HG03135 (cell line): ENCODE results near the gene AKR1E2.
"Not testable (repeated sequence)": the region's sequence is repeated elsewhere in the genome, so short reads cannot be mapped to it uniquely, and the experiment has no call there.

Source experiments
- ATAC-seq: cut with Tn5 transposase; IDR thresholded peaks from one replicate; pipeline ENCODE4 v1.9.1; 2021; ENCODE audit warnings: mild to moderate bottlenecking, moderate library complexity; ENCODE audit not compliant: unreplicated experiment

Gene AKR1E2

GRCh38 chr10:4813023-4813422, 13.0 kb upstream of the AKR1E2 start:
- ATAC-seq, result no peak

DNA sequence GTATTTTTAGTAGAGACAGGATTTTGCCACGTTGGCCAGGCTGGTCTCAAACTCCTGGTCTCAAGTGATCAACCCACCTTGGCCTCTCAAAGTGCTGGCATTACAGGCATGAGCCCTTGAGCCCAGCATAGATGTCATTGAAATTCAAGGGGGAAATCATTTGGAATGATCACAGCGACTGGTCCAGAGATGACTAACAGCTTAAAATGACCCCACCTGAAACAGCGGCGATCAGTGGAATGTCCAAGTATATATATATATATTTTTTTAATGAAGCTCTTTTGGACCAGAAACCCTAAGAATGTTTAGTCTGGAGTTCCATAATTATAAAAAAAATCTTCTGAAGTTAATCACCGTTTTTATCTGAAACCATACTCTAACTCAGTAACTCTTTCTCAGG, 12.5 kb upstream of the AKR1E2 start:
- ATAC-seq, result no peak

GRCh38 chr10:4815646-4816180, 10.3 kb upstream of the AKR1E2 start:
- not testable (repeated sequence) for ATAC-seq

DNA sequence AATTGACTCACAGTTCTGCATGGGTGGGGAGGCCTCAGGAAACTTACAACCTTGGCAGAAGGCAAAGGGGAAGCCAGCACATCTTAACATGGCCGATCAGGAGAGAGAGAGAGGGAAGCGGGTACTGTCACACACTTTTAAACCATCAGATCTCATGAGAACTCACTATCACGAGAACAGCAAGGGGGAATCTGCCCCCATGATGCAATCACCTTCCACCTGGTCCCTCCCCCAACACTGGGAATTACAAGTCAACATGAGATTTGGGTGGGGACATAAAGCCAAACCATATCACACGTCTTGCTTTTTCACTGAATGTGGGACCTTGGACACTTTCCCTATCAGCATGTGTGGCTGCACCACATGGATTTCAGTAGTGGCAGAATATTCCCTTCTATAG, 9.0 kb upstream of the AKR1E2 start:
- ATAC-seq, result no peak

- no peak for ATAC-seq
These were observed 6.9 kb upstream of the AKR1E2 start for GRCh38 chr10:4819067-4819466.

DNA sequence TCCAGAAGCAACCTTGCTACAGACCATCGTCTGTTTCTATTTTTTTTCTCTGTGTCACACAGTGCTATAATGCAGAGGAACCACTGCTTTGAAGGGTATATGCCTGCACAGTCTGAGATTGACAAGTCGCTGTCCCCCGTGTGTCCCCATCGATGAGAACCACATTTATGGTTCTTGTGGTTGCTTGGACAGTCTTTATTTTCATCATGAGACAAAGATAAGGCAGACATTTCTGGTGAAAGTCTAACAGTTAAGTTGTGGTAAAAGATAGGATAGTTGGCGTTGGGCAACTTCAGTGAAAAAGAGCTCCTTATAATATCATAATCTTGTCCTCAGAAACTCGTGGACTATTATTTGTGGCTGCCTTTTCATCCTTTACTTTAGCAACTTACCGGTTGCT, 6.3 kb upstream of the AKR1E2 start:
- no peak for ATAC-seq

- no peak for ATAC-seq
These were observed 5.1 kb upstream of the AKR1E2 start for GRCh38 chr10:4820804-4821401.

DNA sequence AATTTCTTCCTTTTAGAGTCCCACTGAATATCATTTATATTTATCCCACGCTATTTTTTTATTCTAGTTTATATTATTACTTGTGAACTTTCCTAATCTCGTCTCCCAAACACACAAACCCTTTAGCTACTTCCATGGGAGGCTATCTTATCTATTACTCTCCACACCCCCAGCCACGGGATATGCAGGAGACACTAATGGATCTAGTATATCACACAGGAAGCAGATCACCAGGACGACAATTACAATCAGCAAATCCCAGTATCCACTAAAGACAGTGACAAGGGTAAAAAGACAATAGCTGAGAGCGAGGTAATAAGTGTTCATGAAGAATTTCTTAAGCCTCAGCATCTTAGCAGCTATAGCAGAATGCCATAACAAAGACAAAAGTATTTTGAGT, 3.8 kb upstream of the AKR1E2 start:
- no peak for ATAC-seq

DNA sequence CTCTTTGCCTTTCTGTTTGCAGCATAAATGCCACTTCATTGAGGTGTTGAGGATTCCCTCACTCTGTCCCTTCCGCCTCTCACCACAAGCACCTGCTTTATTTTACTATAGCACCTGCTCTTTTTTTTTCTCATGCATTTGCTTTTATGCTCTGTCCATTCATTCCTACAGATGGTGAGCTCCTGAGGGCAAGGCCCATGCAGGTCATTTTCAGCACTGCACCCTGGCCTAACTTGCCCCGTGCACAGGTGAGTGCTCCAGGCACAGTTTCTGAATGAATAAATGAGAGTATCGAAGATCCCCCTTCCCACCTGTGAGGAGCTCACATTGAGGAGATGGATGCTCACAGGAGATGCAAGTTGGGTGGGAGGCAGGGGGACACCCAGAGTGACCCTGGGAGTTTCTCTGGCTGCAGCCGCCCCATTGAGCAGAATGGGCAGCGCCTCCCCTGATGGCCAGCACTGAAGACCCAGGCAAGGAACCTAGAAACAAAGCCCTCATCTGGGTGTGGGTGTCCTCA, 1.2 kb upstream of the AKR1E2 start:
- no peak for ATAC-seq

DNA sequence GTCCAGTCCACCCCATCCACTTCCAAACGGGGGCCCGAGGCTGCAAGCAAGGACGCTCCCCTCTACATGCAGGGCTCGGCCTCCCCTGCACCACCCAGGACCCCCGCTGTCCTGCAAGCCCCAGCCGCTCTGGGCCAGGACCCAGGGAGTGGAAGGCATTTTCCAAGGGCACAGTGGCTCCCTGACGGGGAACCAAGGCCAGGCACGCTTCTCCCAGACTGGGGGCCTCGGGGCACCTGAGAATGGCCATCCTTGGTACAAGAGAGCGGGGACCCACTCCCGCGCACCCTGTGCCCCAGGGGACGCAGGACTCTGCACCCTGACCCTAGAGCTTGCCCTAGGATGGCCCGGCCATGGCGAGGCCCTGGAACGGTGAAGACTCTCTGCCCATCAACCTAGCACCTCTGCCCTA, 545 bp upstream of the AKR1E2 start:
- no peak for ATAC-seq

DNA sequence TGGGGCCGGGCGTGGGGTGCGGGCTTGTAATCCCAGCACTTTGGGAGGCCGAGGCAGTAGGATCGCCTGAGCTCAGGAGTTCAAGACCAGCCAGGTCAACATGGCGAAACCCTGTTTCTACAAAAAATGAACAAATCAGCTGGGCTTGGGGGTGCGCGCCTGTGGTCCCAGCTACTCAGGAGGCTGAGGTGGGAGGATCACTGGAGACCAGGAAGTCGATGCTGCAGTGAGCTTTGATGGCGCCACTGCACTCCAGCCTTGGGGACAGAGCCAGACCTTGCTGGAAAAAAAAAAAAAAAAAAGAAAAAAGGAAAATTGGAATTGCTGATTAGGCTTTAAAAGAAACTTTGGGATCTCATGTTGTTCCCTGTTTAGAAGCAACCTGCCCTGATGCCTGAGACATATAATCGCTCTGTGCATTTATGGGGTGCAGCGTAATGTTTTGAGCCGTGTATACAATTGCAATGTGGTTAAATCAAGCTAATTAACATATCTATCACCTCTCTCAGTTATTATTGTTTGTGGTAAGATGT, 851 bp downstream of the AKR1E2 start:
- no peak for ATAC-seq

- no peak for ATAC-seq
These were observed 2.0 kb downstream of the AKR1E2 start for GRCh38 chr10:4828005-4828404.

GRCh38 chr10:4830551-4830950, 4.5 kb downstream of the AKR1E2 start:
- no peak for ATAC-seq

DNA sequence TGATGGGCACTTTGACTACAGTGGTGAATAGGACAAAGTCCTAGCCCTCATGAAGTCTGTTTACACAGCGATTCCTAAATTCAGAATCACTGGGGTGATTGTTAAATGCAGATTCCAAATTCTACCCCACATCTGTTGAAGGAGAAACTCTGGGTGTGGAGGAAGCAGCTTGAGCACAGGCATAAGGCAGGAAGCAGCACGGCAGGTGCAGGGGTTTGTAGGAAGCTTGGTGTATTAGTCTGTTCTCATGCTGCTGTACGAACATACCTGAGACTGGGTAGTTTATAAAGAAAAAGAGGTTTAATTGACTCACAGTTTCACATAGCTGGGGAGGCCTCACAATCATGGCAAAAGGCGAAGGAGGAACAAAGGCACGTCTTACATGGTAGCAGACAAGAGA, 5.1 kb downstream of the AKR1E2 start:
- ATAC-seq, result no peak

DNA sequence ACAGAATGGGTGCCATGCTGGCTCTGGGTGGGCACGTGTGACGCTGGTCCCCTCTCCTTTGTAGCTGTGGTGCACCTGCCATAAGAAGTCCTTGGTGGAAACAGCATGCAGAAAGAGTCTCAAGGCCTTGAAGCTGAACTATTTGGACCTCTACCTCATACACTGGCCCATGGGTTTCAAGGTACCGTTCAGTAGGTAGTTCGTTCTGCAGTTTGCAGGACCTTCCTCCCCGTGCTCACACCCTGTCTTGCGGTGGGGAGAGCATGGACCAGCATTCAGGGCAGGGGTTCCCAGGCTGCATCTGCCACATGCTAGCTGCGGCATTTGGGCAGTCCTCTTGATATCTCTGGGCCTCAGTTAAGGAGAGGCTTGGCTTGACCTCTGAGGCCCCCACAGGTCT, 7.3 kb downstream of the AKR1E2 start:
- no peak for ATAC-seq

- no peak for ATAC-seq
These were observed 8.9 kb downstream of the AKR1E2 start for GRCh38 chr10:4834898-4835405.

DNA sequence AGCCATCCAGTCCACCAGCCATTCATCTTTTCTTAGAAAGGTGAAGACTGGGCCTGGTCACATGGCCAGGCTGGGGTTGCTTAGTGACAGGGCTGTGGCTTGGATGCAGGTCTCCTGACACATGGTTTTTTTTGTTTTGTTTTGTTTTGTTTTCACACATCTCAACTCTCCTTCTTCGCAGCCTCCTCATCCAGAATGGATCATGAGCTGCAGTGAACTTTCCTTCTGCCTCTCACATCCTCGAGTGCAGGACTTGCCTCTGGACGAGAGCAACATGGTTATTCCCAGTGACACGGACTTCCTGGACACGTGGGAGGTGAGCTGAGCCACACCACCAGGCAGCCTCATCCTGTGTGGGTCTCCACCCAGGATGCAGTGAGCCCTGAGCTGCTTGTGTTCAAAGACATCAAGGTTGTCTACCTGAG, 9.5 kb downstream of the AKR1E2 start:
- no peak for ATAC-seq

- no peak for ATAC-seq
These were observed 10.5 kb downstream of the AKR1E2 start for GRCh38 chr10:4836416-4836969.

- ATAC-seq, result no peak
These were observed 11.5 kb downstream of the AKR1E2 start for GRCh38 chr10:4837551-4837950.

GRCh38 chr10:4838743-4839142, 12.7 kb downstream of the AKR1E2 start:
- ATAC-seq, result no peak

GRCh38 chr10:4839353-4839752, 13.3 kb downstream of the AKR1E2 start:
- no peak for ATAC-seq

DNA sequence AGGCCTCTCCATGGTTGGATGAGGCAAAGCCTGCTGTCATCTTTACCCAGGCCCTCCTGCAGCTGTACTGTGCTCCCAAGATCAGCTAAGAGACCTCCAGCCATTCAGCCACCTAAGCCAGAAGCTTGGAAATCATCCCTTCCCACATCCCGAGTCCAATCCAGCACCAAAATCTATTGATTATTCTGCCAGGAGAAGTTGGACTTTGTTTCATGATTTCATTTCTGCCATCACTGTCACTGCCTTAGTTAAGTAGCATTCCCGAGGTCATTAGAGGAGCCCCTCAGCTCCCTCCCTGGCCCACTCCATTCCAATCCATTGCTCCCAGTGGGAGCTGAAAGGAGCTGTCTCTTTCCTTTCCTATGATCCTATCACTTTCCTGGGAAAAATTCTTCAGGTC, 14.1 kb downstream of the AKR1E2 start:
- ATAC-seq, result no peak
